MM.1S (cell line): ENCODE data around the gene HDAC7.

Source experiments
- DNase-seq: peaks from one replicate; pipeline ENCODE4 v3.0.0-alpha.2; 2015
- H2AFZ ChIP-seq: fragments of 300-600 bp; sonication (generic); 2 replicates; pipeline ENCODE4 v1.6.0; 2016; ENCODE audit warnings: antibody characterized with exemption, low read length
- H3F3A ChIP-seq: fragments of 300-600 bp; sonication (generic); 2 replicates; pipeline ENCODE4 v1.6.1; 2016; ENCODE audit warnings: mild to moderate bottlenecking, antibody characterized with exemption, low read length, moderate library complexity, mixed read lengths; ENCODE audit not compliant: insufficient read depth
- H3K27ac ChIP-seq: fragments of 300-600 bp; sonication (generic); 2 replicates; pipeline ENCODE4 v1.5.1; 2016; ENCODE audit warnings: mild to moderate bottlenecking, low read length
- H3K27me3 ChIP-seq: fragments of 300-600 bp; sonication (generic); replicated peaks from 2 replicates; pipeline ENCODE4 v1.6.0; 2016; ENCODE audit warnings: low read length; ENCODE audit not compliant: insufficient read depth
- H3K36me3 ChIP-seq: fragments of 300-600 bp; sonication (generic); replicated peaks from 2 replicates; pipeline ENCODE4 v1.6.1; 2016; ENCODE audit warnings: mild to moderate bottlenecking, low read length, mixed read lengths; ENCODE audit not compliant: insufficient read depth
- H3K4me1 ChIP-seq: fragments of 300-600 bp; sonication (generic); 2 replicates; pipeline ENCODE4 v1.6.1; 2016; ENCODE audit warnings: low read length, mixed read lengths
- H3K4me2 ChIP-seq: fragments of 300-600 bp; sonication (generic); 2 replicates; pipeline ENCODE4 v1.6.0; 2016; ENCODE audit warnings: low read depth, low read length
- H3K4me3 ChIP-seq: fragments of 300-600 bp; sonication (generic); 2 replicates; pipeline ENCODE4 v1.5.1; 2016; ENCODE audit warnings: low read length, mixed read lengths
- H3K79me2 ChIP-seq: fragments of 300-600 bp; sonication (generic); 2 replicates; pipeline ENCODE4 v1.6.1; 2016; ENCODE audit warnings: mixed run types, low read length, mixed read lengths
- H3K9ac ChIP-seq: fragments of 300-600 bp; sonication (generic); 2 replicates; pipeline ENCODE4 v1.6.1; 2016; ENCODE audit warnings: low read length, mixed read lengths
- H3K9me2 ChIP-seq: fragments of 300-600 bp; sonication (generic); replicated peaks from 2 replicates; pipeline ENCODE4 v1.6.1; 2016; ENCODE audit warnings: mild to moderate bottlenecking, low read length, mixed read lengths; ENCODE audit not compliant: insufficient read depth
- H3K9me3 ChIP-seq: fragments of 300-600 bp; sonication (generic); replicated peaks from 2 replicates; pipeline ENCODE4 v1.6.1; 2016; ENCODE audit warnings: mild to moderate bottlenecking, low read length, mixed read lengths; ENCODE audit not compliant: insufficient read depth
- H4K20me1 ChIP-seq: fragments of 300-600 bp; sonication (generic); 2 replicates; pipeline ENCODE4 v1.6.1; 2016; ENCODE audit warnings: mild to moderate bottlenecking, low read length, moderate library complexity, mixed read lengths; ENCODE audit not compliant: insufficient read depth
- CTCF ChIP-seq: fragments of 300-600 bp; sonication (generic); IDR thresholded peaks from 2 replicates; pipeline ENCODE4 v1.5.1; 2016; ENCODE audit warnings: antibody characterized with exemption, low read length, mixed read lengths
- EZH2 ChIP-seq: fragments of 300-600 bp; sonication (generic); optimal IDR thresholded peaks from 2 replicates; pipeline ENCODE3; 2017; ENCODE audit warnings: low read depth, mild to moderate bottlenecking, antibody characterized with exemption, low read length, mixed read lengths
- EZH2phosphoT487 ChIP-seq: fragments of 300-600 bp; sonication (generic); IDR thresholded peaks from 2 replicates; pipeline ENCODE4 v1.6.1; 2018; ENCODE audit warnings: antibody characterized with exemption, low read length

The HDAC7 gene

GRCh38 chr12:47802312-47802711, 17.4 kb downstream of the HDAC7 start:
- TF ChIP-seq EZH2phosphoT487 (no peak), CTCF (peak; percentile 26)
- no peak overlapping the region for H3K4me3 ChIP-seq
- H3K9me2 ChIP-seq, result no peaks in the 10 kb centered on the region
- no peaks in the 10 kb centered on the region for H3K27me3 ChIP-seq
- H2AFZ ChIP-seq, result no peak overlapping the region
- H3K4me2 ChIP-seq, result no peak overlapping the region
- H3F3A ChIP-seq, result peaks cover 2% of the 10 kb centered on the region; the same call in 1 of the 2 replicates
- no peak overlapping the region for H3K27ac ChIP-seq
- no peaks in the 10 kb centered on the region for H3K9me3 ChIP-seq
- no peak overlapping the region for H3K9ac ChIP-seq
- DNase-seq, result no peak
- peaks cover 39% of the 10 kb centered on the region for H3K4me1 ChIP-seq
- H3K79me2 ChIP-seq, result peaks cover 91% of the 10 kb centered on the region
- H3K36me3 ChIP-seq, result 0 out of 2 replicates have a peak, but pooled peaks cover 3% of the 10 kb centered on the region
- no peaks in the 10 kb centered on the region for H4K20me1 ChIP-seq

- no peak overlapping the region for H3K4me3 ChIP-seq
- no peaks in the 10 kb centered on the region for H3K9me3 ChIP-seq
- H3K4me1 ChIP-seq, result peaks cover 34% of the 10 kb centered on the region
- H3K9ac ChIP-seq, result no peak overlapping the region
- H2AFZ ChIP-seq, result no peak overlapping the region
- no peak overlapping the region for H3K27ac ChIP-seq
- no peaks in the 10 kb centered on the region for H3F3A ChIP-seq
- H3K9me2 ChIP-seq, result no peaks in the 10 kb centered on the region
- 0 out of 2 replicates have a peak, but pooled peaks cover 3% of the 10 kb centered on the region for H3K36me3 ChIP-seq
- no peak for TF ChIP-seq EZH2phosphoT487
- TF ChIP-seq CTCF, result no peak
- no peak for TF ChIP-seq EZH2
- no peaks in the 10 kb centered on the region for H4K20me1 ChIP-seq
- peaks cover 87% of the 10 kb centered on the region for H3K79me2 ChIP-seq
- H3K4me2 ChIP-seq, result no peak overlapping the region
- no peaks in the 10 kb centered on the region for H3K27me3 ChIP-seq
- no peak for DNase-seq
Measured at GRCh38 chr12:47801904-47802246, 17.8 kb downstream of the HDAC7 start.

GRCh38 chr12:47801170-47801903, 18.4 kb downstream of the HDAC7 start:
- no peaks in the 10 kb centered on the region for H3K9me2 ChIP-seq
- no peaks in the 10 kb centered on the region for H3K27me3 ChIP-seq
- H3K36me3 ChIP-seq, result 0 out of 2 replicates have a peak, but pooled peaks cover 3% of the 10 kb centered on the region
- no peak overlapping the region for H3K9ac ChIP-seq
- no peak overlapping the region for H2AFZ ChIP-seq
- DNase-seq, result no peak
- no peak overlapping the region for H3K4me3 ChIP-seq
- H3K4me1 ChIP-seq, result peaks cover 29% of the 10 kb centered on the region
- H3F3A ChIP-seq, result no peaks in the 10 kb centered on the region
- no peak for TF ChIP-seq EZH2
- no peak for TF ChIP-seq CTCF
- no peak for TF ChIP-seq EZH2phosphoT487
- no peak overlapping the region for H3K4me2 ChIP-seq
- H3K79me2 ChIP-seq, result peaks cover 84% of the 10 kb centered on the region
- no peaks in the 10 kb centered on the region for H4K20me1 ChIP-seq
- no peaks in the 10 kb centered on the region for H3K9me3 ChIP-seq
- no peak overlapping the region for H3K27ac ChIP-seq
